Stomach (tissue), 4 donors: ENCODE measurements around the gene SERPINF2.

Experiments
- EP300 ChIP-seq: sonication (generic); formaldehyde crosslinking; IDR thresholded peaks from one replicate; pipeline ENCODE4 v1.6.1; 2017; ENCODE audit warnings: antibody characterized with exemption
- POLR2A ChIP-seq, 4 donors: fragments of 450-650 bp; IDR thresholded peaks; one replicate each; pipeline ENCODE4 v1.6.1; 2016; ENCODE audit warnings: antibody characterized with exemption in 4 of 4, control low read depth in 2 of 4, mild to moderate bottlenecking in 1 of 4, moderate library complexity in 1 of 4
- POLR2AphosphoS5 ChIP-seq, 3 donors: sonication (generic); formaldehyde crosslinking; IDR thresholded peaks; one replicate each; pipeline ENCODE4 v1.6.1; 2016; ENCODE audit warnings: antibody characterized with exemption in 3 of 3
- TF ChIP-seq, protein P1 (sequence below), 7 experiments: fragments of 450-650 bp in 4 of 7; fragments of 200-600 bp in 3 of 7; sonication (generic) in 3 of 7; IDR thresholded peaks; one replicate each; pipeline ENCODE4 v1.5.1; 2016 to 2019; ENCODE audit warnings: antibody characterized with exemption in 7 of 7, control low read depth in 2 of 7, mild to moderate bottlenecking in 1 of 7

DNA sequence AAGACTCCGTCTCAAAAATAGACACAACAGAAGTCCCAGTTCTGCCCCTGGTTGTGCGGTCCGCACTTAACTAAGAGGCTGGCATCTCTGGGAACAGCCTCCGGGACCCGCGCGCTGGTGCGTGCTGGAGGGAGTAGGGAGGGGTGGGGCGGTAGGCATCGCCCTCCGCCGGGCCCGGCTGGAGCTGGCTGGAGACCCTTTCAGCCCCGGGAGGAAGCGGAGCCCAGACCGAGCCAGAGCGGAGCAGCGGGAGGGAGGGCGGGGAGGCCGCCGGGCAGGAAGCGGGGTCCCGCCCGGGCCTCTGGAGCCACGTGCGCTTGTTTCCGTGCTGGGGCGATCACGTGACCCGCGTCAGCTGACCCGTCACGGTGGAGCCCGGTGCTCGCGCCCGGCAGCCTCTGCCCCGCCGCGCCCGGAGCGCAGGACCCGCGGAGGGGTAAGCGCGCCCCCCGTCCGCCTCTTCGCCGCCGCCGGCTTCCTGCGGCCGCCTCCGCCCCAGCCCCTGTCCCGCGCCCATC lies 18.3 kb upstream of the SERPINF2 start, which contains the start of gene WDR81:
- TF ChIP-seq, protein P1, sequence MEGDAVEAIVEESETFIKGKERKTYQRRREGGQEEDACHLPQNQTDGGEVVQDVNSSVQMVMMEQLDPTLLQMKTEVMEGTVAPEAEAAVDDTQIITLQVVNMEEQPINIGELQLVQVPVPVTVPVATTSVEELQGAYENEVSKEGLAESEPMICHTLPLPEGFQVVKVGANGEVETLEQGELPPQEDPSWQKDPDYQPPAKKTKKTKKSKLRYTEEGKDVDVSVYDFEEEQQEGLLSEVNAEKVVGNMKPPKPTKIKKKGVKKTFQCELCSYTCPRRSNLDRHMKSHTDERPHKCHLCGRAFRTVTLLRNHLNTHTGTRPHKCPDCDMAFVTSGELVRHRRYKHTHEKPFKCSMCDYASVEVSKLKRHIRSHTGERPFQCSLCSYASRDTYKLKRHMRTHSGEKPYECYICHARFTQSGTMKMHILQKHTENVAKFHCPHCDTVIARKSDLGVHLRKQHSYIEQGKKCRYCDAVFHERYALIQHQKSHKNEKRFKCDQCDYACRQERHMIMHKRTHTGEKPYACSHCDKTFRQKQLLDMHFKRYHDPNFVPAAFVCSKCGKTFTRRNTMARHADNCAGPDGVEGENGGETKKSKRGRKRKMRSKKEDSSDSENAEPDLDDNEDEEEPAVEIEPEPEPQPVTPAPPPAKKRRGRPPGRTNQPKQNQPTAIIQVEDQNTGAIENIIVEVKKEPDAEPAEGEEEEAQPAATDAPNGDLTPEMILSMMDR (IDR thresholded peaks at IDR 0.05), result no peak
- TF ChIP-seq EP300 (no peak), POLR2A (IDR thresholded peaks at IDR 0.05) (no peak), POLR2AphosphoS5 (IDR thresholded peaks at IDR 0.05) (peak; percentile 54 to 81 (median 57))
